NT2/D1 (cell line): ENCODE measurements around the gene SPATA13.

Experiments used
- DNase-seq: peaks from one replicate; pipeline ENCODE4 v3.0.0-alpha.2; 2011; ENCODE audit warnings: low read depth, low spot score
- H3K27me3 ChIP-seq: 2 replicates; pipeline ENCODE4 v1.6.0; 2011; ENCODE audit warnings: mild to moderate bottlenecking; ENCODE audit not compliant: insufficient read length, insufficient read depth
- H3K36me3 ChIP-seq: 2 replicates; pipeline ENCODE4 v1.6.1; 2011; ENCODE audit warnings: mild to moderate bottlenecking, low read length, mixed read lengths; ENCODE audit not compliant: insufficient read depth, insufficient read length
- H3K4me1 ChIP-seq: 2 replicates; pipeline ENCODE4 v1.5.1; 2011; ENCODE audit not compliant: insufficient read depth, insufficient read length
- H3K4me3 ChIP-seq: 2 replicates; pipeline ENCODE4 v1.5.1; 2011; ENCODE audit warnings: low read depth; ENCODE audit not compliant: insufficient read length
- H3K9ac ChIP-seq: 2 replicates; pipeline ENCODE4 v1.6.0; 2011; ENCODE audit warnings: low read depth; ENCODE audit not compliant: insufficient read length
- H3K9me3 ChIP-seq: 2 replicates; pipeline ENCODE4 v1.5.1; 2011; ENCODE audit warnings: mild to moderate bottlenecking, low read length; ENCODE audit not compliant: insufficient read depth
- SUZ12 ChIP-seq: IDR thresholded peaks from 2 replicates; pipeline ENCODE4 v1.6.1; 2011; ENCODE audit not compliant: insufficient read length, insufficient read depth; ENCODE audit errors: extremely low read depth
- YY1 ChIP-seq: IDR thresholded peaks from 2 replicates; pipeline ENCODE4 v1.6.1; 2011; ENCODE audit not compliant: insufficient read length, insufficient read depth
- ZNF274 ChIP-seq: IDR thresholded peaks from 2 replicates; pipeline ENCODE4 v1.6.1; 2011; ENCODE audit warnings: mild to moderate bottlenecking, low read depth, low read length

The SPATA13 gene

GRCh38 chr13:24218977-24219376 is 58.5 kb downstream of the SPATA13 start:
- Histone ChIP-seq H3K36me3 (peaks cover 19% of the 10 kb centered on the region), H3K9ac (no peak overlapping the region), H3K4me3 (no peak overlapping the region), H3K4me1 (peaks cover 5% of the 10 kb centered on the region), H3K9me3 (no peaks in the 10 kb centered on the region), H3K27me3 (no peaks in the 10 kb centered on the region)
- no peak for DNase-seq
- TF ChIP-seq ZNF274 (no peak), SUZ12 (no peak), YY1 (no peak)

GRCh38 chr13:24220086-24220703 is 59.7 kb downstream of the SPATA13 start:
- no peaks in the 10 kb centered on the region for H3K27me3 ChIP-seq
- H3K9me3 ChIP-seq, result no peaks in the 10 kb centered on the region
- H3K9ac ChIP-seq, result no peak overlapping the region
- DNase-seq, result peak; percentile 64
- H3K4me1 ChIP-seq, result peaks cover 5% of the 10 kb centered on the region
- H3K4me3 ChIP-seq, result no peak overlapping the region
- H3K36me3 ChIP-seq, result peaks cover 23% of the 10 kb centered on the region
- TF ChIP-seq SUZ12 (no peak), YY1 (no peak), ZNF274 (no peak)

- no peak for TF ChIP-seq ZNF274
- TF ChIP-seq SUZ12, result no peak
- no peak for TF ChIP-seq YY1
- Histone ChIP-seq H3K4me3 (no peak overlapping the region), H3K9me3 (peaks cover 4% of the 10 kb centered on the region; the same call in 1 of the 2 replicates), H3K36me3 (peaks cover 30% of the 10 kb centered on the region), H3K27me3 (no peaks in the 10 kb centered on the region), H3K9ac (no peak overlapping the region), H3K4me1 (peaks cover 5% of the 10 kb centered on the region)
- DNase-seq, result no peak
Observed at GRCh38 chr13:24221007-24221406, 60.5 kb downstream of the SPATA13 start.

- Histone ChIP-seq H3K4me1 (peaks cover 4% of the 10 kb centered on the region), H3K9me3 (peaks cover 4% of the 10 kb centered on the region; the same call in 1 of the 2 replicates), H3K9ac (no peak overlapping the region), H3K4me3 (no peak overlapping the region), H3K27me3 (no peaks in the 10 kb centered on the region), H3K36me3 (peaks cover 30% of the 10 kb centered on the region)
- TF ChIP-seq ZNF274, result no peak
- TF ChIP-seq YY1, result no peak
- TF ChIP-seq SUZ12, result no peak
- no peak for DNase-seq
Observed at GRCh38 chr13:24222756-24223155, 62.2 kb downstream of the SPATA13 start.

- H3K27me3 ChIP-seq, result no peaks in the 10 kb centered on the region
Observed at GRCh38 chr13:24223341-24224231, 63.1 kb downstream of the SPATA13 start.

GRCh38 chr13:24224232-24224680 is 63.7 kb downstream of the SPATA13 start:
- H3K9me3 ChIP-seq, result peaks cover 4% of the 10 kb centered on the region; the same call in 1 of the 2 replicates
- H3K9ac ChIP-seq, result no peak overlapping the region
- H3K27me3 ChIP-seq, result no peaks in the 10 kb centered on the region
- DNase-seq, result no peak
- TF ChIP-seq ZNF274 (no peak), SUZ12 (no peak)
- H3K4me3 ChIP-seq, result no peak overlapping the region
- peaks cover 30% of the 10 kb centered on the region for H3K36me3 ChIP-seq
- H3K4me1 ChIP-seq, result no peaks in the 10 kb centered on the region

More at GRCh38 chr13:24223341-24224231, 63.1 kb downstream of the SPATA13 start:
- no peak for DNase-seq
- Histone ChIP-seq H3K4me3 (no peak overlapping the region), H3K4me1 (no peaks in the 10 kb centered on the region), H3K9ac (no peak overlapping the region), H3K9me3 (peaks cover 4% of the 10 kb centered on the region; the same call in 1 of the 2 replicates), H3K36me3 (peaks cover 30% of the 10 kb centered on the region)
- TF ChIP-seq YY1 (no peak), ZNF274 (no peak), SUZ12 (no peak)

- TF ChIP-seq YY1 (no peak), ZNF274 (no peak), SUZ12 (no peak)
- DNase-seq, result no peak
- no peak overlapping the region for H3K4me3 ChIP-seq
- peaks cover 4% of the 10 kb centered on the region; the same call in 1 of the 2 replicates for H3K9me3 ChIP-seq
- H3K4me1 ChIP-seq, result no peaks in the 10 kb centered on the region
- H3K27me3 ChIP-seq, result no peaks in the 10 kb centered on the region
- H3K9ac ChIP-seq, result no peak overlapping the region
- H3K36me3 ChIP-seq, result peaks cover 30% of the 10 kb centered on the region
Observed at GRCh38 chr13:24225062-24225461, 64.5 kb downstream of the SPATA13 start.
